HUES48 (cell line): ENCODE results near the gene TSGA10.
"Not testable (repeated sequence)": the region's sequence is repeated elsewhere in the genome, so short reads cannot be mapped to it uniquely, and the experiment has no call there.

Experiments
- H3K27ac ChIP-seq: one replicate; pipeline ENCODE4 v1.7.0; 2013; ENCODE audit warnings: low read depth, low read length, inconsistent platforms
- H3K27me3 ChIP-seq: 2 replicates; pipeline ENCODE4 v1.6.1; 2013; ENCODE audit warnings: mild to moderate bottlenecking, low read length; ENCODE audit not compliant: control insufficient read depth, insufficient read depth
- H3K36me3 ChIP-seq: 2 replicates; pipeline ENCODE4 v1.6.1; 2013; ENCODE audit warnings: low read length; ENCODE audit not compliant: control insufficient read depth, insufficient read depth
- H3K4me1 ChIP-seq: 2 replicates; pipeline ENCODE4 v1.6.1; 2013; ENCODE audit warnings: mild to moderate bottlenecking, low read length; ENCODE audit not compliant: control insufficient read depth, insufficient read depth
- H3K4me3 ChIP-seq: 2 replicates; pipeline ENCODE4 v1.5.1; 2013; ENCODE audit warnings: mild to moderate bottlenecking, low read depth, low read length
- H3K9ac ChIP-seq: 2 replicates; pipeline ENCODE4 v1.6.1; 2013; ENCODE audit warnings: mild to moderate bottlenecking, low read depth, low read length, moderate library complexity
- H3K9me3 ChIP-seq: 2 replicates; pipeline ENCODE4 v1.6.1; 2013; ENCODE audit warnings: low read length; ENCODE audit not compliant: control insufficient read depth, insufficient read depth

The TSGA10 gene

DNA sequence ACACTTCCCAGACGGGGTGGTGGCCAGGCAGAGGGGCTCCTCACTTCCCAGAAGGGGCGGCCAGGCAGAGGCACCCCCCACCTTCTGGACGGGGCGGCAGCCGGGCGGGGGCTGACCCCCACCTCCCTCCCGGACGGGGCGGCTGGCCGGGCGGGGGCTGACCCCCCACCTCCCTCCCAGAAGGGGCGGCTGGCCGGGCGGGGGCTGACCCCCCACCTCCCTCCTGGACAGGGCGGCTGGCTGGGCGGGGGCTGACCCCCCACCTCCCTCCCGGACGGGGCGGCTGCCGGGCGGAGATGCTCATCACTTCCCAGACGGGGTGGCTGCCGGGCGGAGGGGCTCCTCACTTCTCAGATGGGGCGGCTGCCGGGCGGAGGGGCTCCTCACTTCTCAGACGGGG, 166.0 kb downstream of the TSGA10 start:
- not testable (repeated sequence) for H3K4me1 ChIP-seq, H3K9me3 ChIP-seq, H3K9ac ChIP-seq, H3K4me3 ChIP-seq, H3K27ac ChIP-seq, H3K36me3 ChIP-seq, H3K27me3 ChIP-seq

GRCh38 chr2:98985905-98986666, 168.7 kb downstream of the TSGA10 start:
- H3K27ac ChIP-seq = no peak overlapping the region
- H3K9ac ChIP-seq = no peak overlapping the region
- no peaks in the 10 kb centered on the region for H3K27me3 ChIP-seq
- H3K9me3 ChIP-seq = no peaks in the 10 kb centered on the region; the same call in 1 of the 2 replicates
- H3K4me1 ChIP-seq = no peaks in the 10 kb centered on the region
- no peaks in the 10 kb centered on the region for H3K36me3 ChIP-seq
- H3K4me3 ChIP-seq = no peak overlapping the region

DNA sequence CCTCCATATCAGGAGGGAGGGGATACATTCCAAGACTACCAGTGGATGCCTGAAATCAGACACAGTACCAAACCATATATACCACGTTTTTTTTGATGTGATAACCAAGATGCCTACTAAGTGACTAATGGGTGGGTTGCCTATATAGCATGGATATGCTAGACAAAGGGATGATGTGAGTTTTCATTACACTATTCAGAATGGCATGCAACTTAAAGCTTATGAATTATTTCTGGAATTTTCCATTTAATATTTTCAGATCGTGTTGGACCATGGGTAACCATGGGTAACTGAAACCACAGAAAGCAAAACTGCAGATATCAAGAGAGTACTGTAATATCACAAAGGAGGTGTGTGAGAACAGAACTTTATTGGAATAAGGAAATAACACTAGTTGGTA, 179.1 kb downstream of the TSGA10 start:
- H3K27ac ChIP-seq = no peak overlapping the region
- H3K9me3 ChIP-seq = peaks cover 34% of the 10 kb centered on the region
- no peaks in the 10 kb centered on the region for H3K36me3 ChIP-seq
- no peaks in the 10 kb centered on the region for H3K27me3 ChIP-seq
- no peak overlapping the region for H3K9ac ChIP-seq
- H3K4me3 ChIP-seq = no peak overlapping the region
- no peaks in the 10 kb centered on the region for H3K4me1 ChIP-seq

GRCh38 chr2:98972582-98973167, 182.1 kb downstream of the TSGA10 start:
- Histone ChIP-seq H3K4me1 (no peaks in the 10 kb centered on the region), H3K9me3 (peaks cover 43% of the 10 kb centered on the region), H3K36me3 (no peaks in the 10 kb centered on the region), H3K4me3 (no peak overlapping the region), H3K9ac (no peak overlapping the region), H3K27ac (no peak overlapping the region), H3K27me3 (no peaks in the 10 kb centered on the region)

GRCh38 chr2:98959810-98960507, 194.8 kb downstream of the TSGA10 start:
- H3K9me3 ChIP-seq = no peaks in the 10 kb centered on the region
- H3K9ac ChIP-seq = no peak overlapping the region
- no peak overlapping the region for H3K4me3 ChIP-seq
- no peaks in the 10 kb centered on the region for H3K27me3 ChIP-seq
- no peaks in the 10 kb centered on the region for H3K36me3 ChIP-seq
- H3K27ac ChIP-seq = no peak overlapping the region
- no peaks in the 10 kb centered on the region for H3K4me1 ChIP-seq

DNA sequence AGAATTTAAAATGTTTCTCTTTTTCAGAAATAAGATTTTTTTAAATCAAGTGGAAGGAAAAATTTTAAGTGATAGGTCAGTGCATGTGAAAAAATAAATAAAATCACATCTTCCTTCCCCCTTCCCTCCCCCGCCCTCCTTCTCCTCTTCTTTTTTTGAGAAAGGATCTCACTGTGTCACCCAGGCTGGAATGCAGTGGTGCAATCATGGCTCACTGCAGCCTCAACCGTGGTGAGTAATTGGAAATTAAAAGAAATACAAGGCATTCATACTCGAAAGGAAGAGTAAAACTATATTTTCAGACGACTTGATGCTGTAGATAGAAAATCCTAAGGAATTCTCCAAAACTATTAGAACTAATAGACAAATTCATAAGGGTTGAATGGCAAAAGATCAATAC, 201.8 kb downstream of the TSGA10 start:
- Histone ChIP-seq H3K36me3 (no peaks in the 10 kb centered on the region), H3K4me1 (no peaks in the 10 kb centered on the region), H3K4me3 (no peak overlapping the region), H3K9ac (no peak overlapping the region), H3K27me3 (no peaks in the 10 kb centered on the region), H3K9me3 (no peaks in the 10 kb centered on the region), H3K27ac (no peak overlapping the region)

DNA sequence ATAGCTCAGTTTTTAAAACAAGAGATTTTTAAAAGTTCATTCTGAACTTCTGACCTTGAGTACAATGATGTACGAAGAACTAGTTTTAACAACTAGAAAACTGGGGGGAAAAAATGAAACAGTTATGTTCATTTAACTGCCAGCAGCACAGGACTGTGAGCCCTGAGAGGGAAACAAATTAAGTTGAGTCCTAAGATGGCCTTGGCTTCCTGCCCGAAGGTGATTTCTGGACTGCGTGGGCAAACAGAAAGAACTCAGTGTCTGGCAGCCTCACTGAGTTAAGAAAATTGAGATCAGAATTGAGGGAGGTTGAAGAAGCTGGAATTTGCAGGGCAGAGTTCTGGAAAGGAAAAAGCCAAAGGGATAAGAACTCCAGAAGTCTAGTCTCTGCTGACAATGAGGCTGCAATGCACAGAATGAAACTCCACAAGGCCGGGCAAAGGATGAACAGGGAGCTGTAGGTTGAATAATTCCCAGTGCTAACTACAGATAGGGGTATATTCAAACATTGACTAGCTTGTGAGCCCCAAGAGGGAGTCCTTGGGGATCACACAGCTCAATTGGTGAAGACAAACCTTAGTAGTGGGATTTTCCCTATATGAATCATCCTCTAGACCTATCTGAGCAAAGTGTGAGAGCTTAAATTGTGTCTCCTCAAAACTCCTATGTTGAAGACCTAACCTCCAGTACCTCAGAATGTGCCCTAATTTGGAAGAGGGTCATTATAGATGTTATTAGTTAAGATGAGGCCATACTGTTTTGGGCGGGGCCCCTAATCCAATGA, 205.6 kb downstream of the TSGA10 start:
- Histone ChIP-seq H3K9me3 (no peaks in the 10 kb centered on the region), H3K36me3 (no peaks in the 10 kb centered on the region), H3K27me3 (no peaks in the 10 kb centered on the region), H3K27ac (no peak overlapping the region), H3K4me1 (no peaks in the 10 kb centered on the region), H3K4me3 (no peak overlapping the region), H3K9ac (no peak overlapping the region)

- H3K36me3 ChIP-seq = no peaks in the 10 kb centered on the region
- H3K4me1 ChIP-seq = no peaks in the 10 kb centered on the region
- no peak overlapping the region for H3K4me3 ChIP-seq
- no peak overlapping the region for H3K27ac ChIP-seq
- no peak overlapping the region for H3K9ac ChIP-seq
- no peaks in the 10 kb centered on the region for H3K9me3 ChIP-seq
- no peaks in the 10 kb centered on the region for H3K27me3 ChIP-seq
Measured at GRCh38 chr2:98947554-98947953, 207.2 kb downstream of the TSGA10 start.
